Thymus (tissue), 11 donors: ENCODE results near the gene TBC1D5. TPM values are rescaled to one million over a fixed set of nuclear protein-coding genes. Genes with fewer than 3 reads are reported as not detected.

Source experiments
- DNase-seq, 9 donors: peaks; one replicate each; pipeline ENCODE4 v3.0.0-alpha.2; 2013; ENCODE audit warnings: low spot score in 9 of 9, low read depth in 6 of 9, missing footprints in 1 of 9
- H3K27ac ChIP-seq, 2 donors: one replicate each; pipeline ENCODE4 v1.5.1; 2013; ENCODE audit warnings: control low read depth in 1 of 2, low read depth in 1 of 2, low read length in 1 of 2, mild to moderate bottlenecking in 1 of 2, moderate library complexity in 1 of 2
- H3K27me3 ChIP-seq, 2 donors: one replicate each; pipeline ENCODE4 v1.5.1; 2013; ENCODE audit warnings: low read length in 1 of 2; ENCODE audit not compliant: control insufficient read depth in 2 of 2, insufficient read depth in 1 of 2
- H3K36me3 ChIP-seq, 2 donors: one replicate each; pipeline ENCODE4 v1.5.1; 2013; ENCODE audit warnings: low read length in 1 of 2, mild to moderate bottlenecking in 1 of 2, moderate library complexity in 1 of 2; ENCODE audit not compliant: control insufficient read depth in 2 of 2, insufficient read depth in 2 of 2
- H3K4me1 ChIP-seq, 2 donors: one replicate each; pipeline ENCODE4 v1.5.1; 2013; ENCODE audit warnings: low read length in 2 of 2; ENCODE audit not compliant: control insufficient read depth in 2 of 2, insufficient read depth in 2 of 2
- H3K4me3 ChIP-seq, 2 donors: one replicate each; pipeline ENCODE4 v1.5.1; 2013; ENCODE audit warnings: low read length in 2 of 2, control low read depth in 1 of 2, mild to moderate bottlenecking in 1 of 2
- H3K9me3 ChIP-seq, 2 donors: one replicate each; pipeline ENCODE4 v1.5.1; 2013; ENCODE audit warnings: low read length in 1 of 2, mild to moderate bottlenecking in 1 of 2; ENCODE audit not compliant: control insufficient read depth in 2 of 2, insufficient read depth in 1 of 2
- WGBS: extraction: QIAGEN DNeasy Blood & Tissue Kit; methylation state at CpG from one replicate; pipeline ENCODE4 v1.1.7; 2013; 5-methylcytosine and 5-hydroxymethylcytosine counted together
- polyA plus RNA-seq: library from polyadenylated mRNA; stranded (reverse); fragments of 200-250 nt; gene quantifications from one replicate; pipeline ENCODE4 v1.2.3, GENCODE V29; 2013
- total RNA-seq: library from RNA; stranded (reverse); fragments of 120-200 nt; gene quantifications from one replicate; pipeline ENCODE4 v1.2.4, GENCODE V29; 2013
- donor health status: healthy.

The TBC1D5 gene
- total and polyA plus RNA-seq, 2 donors, result 8.9 to 37.3 TPM

- no peak for DNase-seq
- Histone ChIP-seq H3K4me1 (no peaks in the 10 kb centered on the region), H3K9me3 (no peaks in the 10 kb centered on the region), H3K27ac (no peak overlapping the region), H3K36me3 (no peaks in the 10 kb centered on the region), H3K4me3 (no peak overlapping the region), H3K27me3 (no peaks in the 10 kb centered on the region)
- 98% methylated on average over 3 of the region's 3 CpGs for WGBS
Measured at GRCh38 chr3:17430582-17430981, 311.8 kb downstream of the TBC1D5 start.

GRCh38 chr3:17423786-17424536 is 318.5 kb downstream of the TBC1D5 start:
- H3K27me3 ChIP-seq, result no peaks in the 10 kb centered on the region
- 95% methylated on average over 4 of the region's 4 CpGs for WGBS
- no peak for DNase-seq
- H3K36me3 ChIP-seq, result no peaks in the 10 kb centered on the region
- no peaks in the 10 kb centered on the region for H3K9me3 ChIP-seq
- no peak overlapping the region for H3K4me3 ChIP-seq
- no peak overlapping the region for H3K27ac ChIP-seq
- H3K4me1 ChIP-seq, result no peaks in the 10 kb centered on the region

- H3K36me3 ChIP-seq, result no peaks in the 10 kb centered on the region
- no peak overlapping the region for H3K27ac ChIP-seq
- 98% methylated on average over 2 of the region's 2 CpGs for WGBS
- no peaks in the 10 kb centered on the region for H3K4me1 ChIP-seq
- H3K9me3 ChIP-seq, result no peaks in the 10 kb centered on the region
- no peaks in the 10 kb centered on the region for H3K27me3 ChIP-seq
- no peak overlapping the region for H3K4me3 ChIP-seq
- DNase-seq, result no peak
Measured at GRCh38 chr3:17422636-17423035, 319.8 kb downstream of the TBC1D5 start.

- Histone ChIP-seq H3K4me3 (no peak overlapping the region), H3K9me3 (no peaks in the 10 kb centered on the region), H3K4me1 (no peaks in the 10 kb centered on the region), H3K36me3 (no peaks in the 10 kb centered on the region), H3K27me3 (no peaks in the 10 kb centered on the region), H3K27ac (no peak overlapping the region)
- WGBS, result 94% methylated on average over 1 of the region's 1 CpG
- no peak for DNase-seq
Measured at GRCh38 chr3:17420668-17421067, 321.8 kb downstream of the TBC1D5 start.

- Histone ChIP-seq H3K4me3 (no peak overlapping the region), H3K36me3 (no peaks in the 10 kb centered on the region), H3K27me3 (no peaks in the 10 kb centered on the region), H3K27ac (no peak overlapping the region), H3K9me3 (no peaks in the 10 kb centered on the region), H3K4me1 (no peaks in the 10 kb centered on the region)
- peak in 8 of 9 donors; percentile 34 to 81 (median 48) for DNase-seq
Measured at GRCh38 chr3:17412950-17413530, 329.4 kb downstream of the TBC1D5 start.

- Histone ChIP-seq H3K27me3 (no peaks in the 10 kb centered on the region), H3K4me3 (no peak overlapping the region), H3K36me3 (no peaks in the 10 kb centered on the region), H3K9me3 (no peaks in the 10 kb centered on the region), H3K27ac (no peak overlapping the region), H3K4me1 (no peaks in the 10 kb centered on the region)
- WGBS, result 97% methylated on average over 3 of the region's 3 CpGs
- DNase-seq, result no peak
Measured at GRCh38 chr3:17411157-17411877, 331.1 kb downstream of the TBC1D5 start.

- H3K4me1 ChIP-seq, result no peaks in the 10 kb centered on the region
- H3K9me3 ChIP-seq, result no peaks in the 10 kb centered on the region
- no peak overlapping the region for H3K4me3 ChIP-seq
- no peaks in the 10 kb centered on the region for H3K36me3 ChIP-seq
- DNase-seq, result no peak
- no peak overlapping the region for H3K27ac ChIP-seq
- H3K27me3 ChIP-seq, result no peaks in the 10 kb centered on the region
- WGBS, result 95% methylated on average over 2 of the region's 2 CpGs
Measured at GRCh38 chr3:17407576-17407975, 334.9 kb downstream of the TBC1D5 start.

- Histone ChIP-seq H3K27me3 (no peaks in the 10 kb centered on the region), H3K27ac (no peak overlapping the region), H3K36me3 (no peaks in the 10 kb centered on the region), H3K4me3 (no peak overlapping the region), H3K4me1 (no peaks in the 10 kb centered on the region), H3K9me3 (no peaks in the 10 kb centered on the region)
- WGBS, result 95% methylated on average over 2 of the region's 2 CpGs
- no peak for DNase-seq
Measured at GRCh38 chr3:17404548-17404947, 337.9 kb downstream of the TBC1D5 start.

- Histone ChIP-seq H3K27me3 (no peaks in the 10 kb centered on the region), H3K4me1 (no peaks in the 10 kb centered on the region), H3K27ac (no peak overlapping the region), H3K9me3 (no peaks in the 10 kb centered on the region), H3K36me3 (no peaks in the 10 kb centered on the region), H3K4me3 (no peak overlapping the region)
- no peak for DNase-seq
- 99% methylated on average over 3 of the region's 3 CpGs for WGBS
Measured at GRCh38 chr3:17402442-17402841, 340.0 kb downstream of the TBC1D5 start.
